DMS53 treated with DMSO at 0.1 percent for 48 hours (cell line): ENCODE measurements around the gene NUTF2.
"Not testable (repeated sequence)": the region's sequence is repeated elsewhere in the genome, so short reads cannot be mapped to it uniquely, and the experiment has no call there.

Experiments
- DNase-seq: peaks from one replicate; lab custom pipeline; 2025; ENCODE audit not compliant: unreplicated experiment; lab: John Stamatoyannopoulos, UW

Gene NUTF2

DNA sequence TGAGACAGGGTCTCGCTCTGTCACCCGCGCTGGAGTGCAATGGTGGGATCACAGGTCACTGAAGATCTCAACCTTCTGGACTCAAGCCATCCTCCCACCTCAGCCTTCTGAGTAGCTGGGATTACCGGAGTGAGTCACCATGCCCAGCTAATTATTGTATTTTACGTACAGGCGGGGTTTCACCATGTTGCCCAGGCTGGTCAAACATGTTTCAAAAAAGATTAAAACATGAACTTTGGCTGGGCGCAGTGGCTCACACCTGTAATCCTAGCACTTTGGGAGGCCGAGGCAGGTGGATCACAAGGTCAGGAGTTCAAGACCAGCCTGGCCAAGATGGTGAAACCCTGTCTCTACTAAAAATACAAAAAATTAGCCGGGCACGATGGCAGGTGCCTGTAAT, 9.5 kb upstream of the NUTF2 start:
- DNase-seq: not testable (repeated sequence)

DNA sequence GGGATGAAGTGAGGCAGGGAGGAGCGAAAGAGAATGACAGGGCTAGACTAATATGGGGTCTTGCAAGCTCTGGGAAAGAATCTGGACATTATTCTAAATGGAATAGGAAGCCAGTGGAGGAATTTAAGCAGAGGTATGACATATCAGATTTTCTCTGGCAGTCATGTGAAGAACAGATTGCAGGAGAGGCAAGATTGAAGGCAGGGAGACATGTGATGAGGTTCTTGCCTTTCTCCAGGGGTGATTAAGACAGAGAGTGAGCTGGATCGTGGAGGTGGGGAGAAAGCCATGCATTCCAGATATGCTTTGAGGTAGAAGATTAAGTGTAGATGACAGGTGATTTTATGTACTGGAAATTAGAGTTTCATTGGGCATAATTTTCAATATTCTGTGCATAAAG, 8.9 kb upstream of the NUTF2 start:
- no peak for DNase-seq

DNA sequence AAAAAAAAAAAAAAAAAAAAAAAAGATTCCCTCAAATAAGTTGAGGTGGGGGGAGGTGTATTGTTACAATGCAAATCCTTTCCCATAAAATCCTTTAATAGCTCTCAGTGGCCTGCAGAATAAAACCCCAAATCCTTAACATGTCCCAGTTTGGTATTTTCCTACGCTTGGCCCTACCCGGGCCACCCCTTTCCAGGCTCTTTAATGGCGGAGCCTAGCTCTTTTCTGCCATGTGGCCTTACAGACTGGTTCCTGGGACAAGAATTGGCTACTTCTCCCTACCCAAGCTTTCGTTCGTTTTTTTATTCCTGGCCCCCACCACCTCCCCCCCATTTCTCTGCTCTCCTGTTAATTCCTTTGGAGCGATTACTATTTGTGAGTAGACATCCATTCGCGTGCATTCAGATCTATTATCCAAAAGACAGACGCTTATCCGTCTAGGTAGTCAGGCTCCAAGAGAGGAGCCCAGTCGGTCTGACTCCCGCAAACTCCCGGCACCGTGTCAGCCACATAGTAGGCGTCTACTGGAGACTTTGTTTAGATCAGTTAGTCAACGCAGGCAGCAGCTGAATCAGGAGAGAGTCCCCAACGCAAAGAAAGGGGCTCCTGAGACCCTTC, 5.4 kb upstream of the NUTF2 start:
- no peak for DNase-seq

DNA sequence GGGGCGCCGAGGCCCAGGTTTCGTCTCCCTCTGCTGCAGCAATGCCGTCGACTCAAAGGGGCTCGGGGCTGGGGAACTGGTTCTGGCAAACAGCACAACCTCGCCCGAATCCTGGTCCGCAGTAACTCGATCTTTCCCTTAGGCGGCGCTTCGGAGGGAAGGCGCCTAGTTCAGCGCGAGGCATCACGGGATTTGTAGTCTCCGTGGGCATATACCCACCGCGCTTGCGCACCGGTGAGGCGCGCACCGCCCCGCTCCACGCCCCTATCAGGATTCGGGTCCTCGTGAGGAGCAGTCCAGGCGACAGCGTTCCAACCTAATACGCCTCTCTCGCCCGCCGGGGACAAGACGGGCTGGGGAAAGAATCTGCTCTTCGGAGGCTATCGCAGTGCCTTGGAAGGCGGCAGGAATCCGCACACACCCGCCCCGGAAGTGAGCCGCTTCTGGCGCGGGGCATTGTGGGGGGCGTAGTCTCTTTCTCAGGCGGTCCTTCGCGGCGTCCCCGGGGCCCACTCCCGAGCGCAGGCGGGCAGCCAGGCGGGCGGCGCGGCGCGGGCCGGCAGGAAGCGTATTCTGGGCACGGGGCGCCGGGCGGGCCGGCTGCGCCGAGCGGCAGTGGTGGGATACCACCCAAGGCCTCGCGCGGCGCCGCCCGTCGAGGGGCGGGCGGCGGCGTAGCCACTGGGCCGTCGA, 4.8 kb upstream of the NUTF2 start, which contains the start of gene THAP11:
TSS of gene THAP11 (plus strand) at position 505 of the 693 bp plus-strand sequence. CDS start 235 bp downstream, outside the sequence.
- DNase-seq: peak; percentile 81

DNA sequence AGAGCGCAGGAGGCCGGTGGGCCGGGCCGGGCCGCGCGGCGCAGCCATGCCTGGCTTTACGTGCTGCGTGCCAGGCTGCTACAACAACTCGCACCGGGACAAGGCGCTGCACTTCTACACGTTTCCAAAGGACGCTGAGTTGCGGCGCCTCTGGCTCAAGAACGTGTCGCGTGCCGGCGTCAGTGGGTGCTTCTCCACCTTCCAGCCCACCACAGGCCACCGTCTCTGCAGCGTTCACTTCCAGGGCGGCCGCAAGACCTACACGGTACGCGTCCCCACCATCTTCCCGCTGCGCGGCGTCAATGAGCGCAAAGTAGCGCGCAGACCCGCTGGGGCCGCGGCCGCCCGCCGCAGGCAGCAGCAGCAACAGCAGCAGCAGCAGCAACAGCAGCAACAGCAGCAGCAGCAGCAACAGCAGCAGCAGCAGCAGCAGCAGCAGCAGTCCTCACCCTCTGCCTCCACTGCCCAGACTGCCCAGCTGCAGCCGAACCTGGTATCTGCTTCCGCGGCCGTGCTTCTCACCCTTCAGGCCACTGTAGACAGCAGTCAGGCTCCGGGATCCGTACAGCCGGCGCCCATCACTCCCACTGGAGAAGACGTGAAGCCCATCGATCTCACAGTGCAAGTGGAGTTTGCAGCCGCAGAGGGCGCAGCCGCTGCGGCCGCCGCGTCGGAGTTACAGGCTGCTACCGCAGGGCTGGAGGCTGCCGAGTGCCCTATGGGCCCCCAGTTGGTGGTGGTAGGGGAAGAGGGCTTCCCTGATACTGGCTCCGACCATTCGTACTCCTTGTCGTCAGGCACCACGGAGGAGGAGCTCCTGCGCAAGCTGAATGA, 4.0 kb upstream of the NUTF2 start:
- peak; percentile 4 for DNase-seq

DNA sequence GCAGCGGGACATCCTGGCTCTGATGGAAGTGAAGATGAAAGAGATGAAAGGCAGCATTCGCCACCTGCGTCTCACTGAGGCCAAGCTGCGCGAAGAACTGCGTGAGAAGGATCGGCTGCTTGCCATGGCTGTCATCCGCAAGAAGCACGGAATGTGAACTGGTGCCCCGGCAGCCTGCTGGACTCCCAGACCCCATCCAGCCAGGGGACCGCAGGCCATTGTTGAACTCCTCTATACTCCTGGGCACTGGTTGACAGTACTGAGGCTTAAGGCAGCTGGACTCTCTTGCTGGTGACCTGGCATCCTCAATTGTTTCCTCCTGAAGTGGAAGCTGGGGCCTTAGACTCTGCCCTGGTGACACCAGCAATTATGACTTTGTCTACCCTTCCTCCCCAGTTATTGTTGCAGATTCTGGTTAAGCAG, 3.4 kb upstream of the NUTF2 start:
- DNase-seq: no peak

DNA sequence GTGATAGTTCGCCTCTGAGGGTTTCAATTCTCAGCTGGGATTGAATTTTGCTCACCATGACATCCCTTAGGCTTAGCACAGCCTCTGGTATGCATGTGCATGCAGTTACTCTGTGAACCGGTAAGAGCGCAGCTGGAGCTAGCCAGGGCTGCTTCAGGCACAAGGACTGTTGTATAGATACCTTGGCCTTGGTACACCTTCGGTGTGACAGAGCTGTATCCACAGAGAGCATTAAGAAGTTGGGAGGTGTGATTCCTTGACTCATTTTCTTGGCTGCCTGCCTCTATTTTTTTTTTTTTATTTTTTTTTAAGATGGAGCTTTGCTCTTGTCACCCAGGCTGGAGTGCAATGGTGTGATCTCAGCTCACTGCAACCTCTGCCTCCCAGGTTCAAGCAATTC, 2.2 kb upstream of the NUTF2 start:
- DNase-seq: no peak

DNA sequence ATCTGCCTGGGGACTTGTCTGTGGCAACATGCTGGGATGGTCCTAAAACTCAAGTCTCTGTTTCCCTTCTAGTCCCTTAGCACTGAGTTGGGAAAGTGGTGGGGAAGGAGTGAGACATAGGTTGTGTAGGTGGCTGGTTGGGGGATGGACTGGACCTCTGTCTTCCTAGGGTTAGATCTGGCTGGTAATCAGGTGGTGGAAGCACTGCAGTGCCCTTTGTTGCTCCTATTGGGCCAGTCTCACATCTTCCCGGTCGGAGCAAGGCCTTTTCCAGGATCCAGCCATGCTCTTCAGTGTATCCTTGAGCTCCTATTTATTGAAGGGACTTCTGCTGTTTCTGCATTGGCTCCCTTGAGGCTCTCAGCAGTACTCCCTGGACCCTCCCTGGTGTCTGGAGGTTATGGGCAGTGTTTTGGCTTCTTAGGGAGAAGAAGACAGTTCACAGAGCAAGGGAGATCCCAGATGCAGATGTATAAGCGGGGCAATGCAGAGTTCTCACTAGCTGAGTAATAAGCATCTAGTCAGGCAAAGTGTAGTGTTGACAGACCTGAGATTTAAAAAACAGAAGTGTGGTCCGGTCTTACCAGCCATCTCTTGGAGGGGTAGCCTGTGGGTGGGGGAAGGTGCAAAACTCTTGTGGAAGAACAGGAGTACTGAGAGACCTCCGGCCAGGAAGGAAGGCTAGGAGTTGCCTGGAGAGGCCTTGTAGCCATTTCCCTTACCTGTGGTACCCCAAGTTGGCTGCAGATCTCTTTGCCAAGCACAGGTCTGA, 1.3 kb upstream of the NUTF2 start:
- DNase-seq: no peak

DNA sequence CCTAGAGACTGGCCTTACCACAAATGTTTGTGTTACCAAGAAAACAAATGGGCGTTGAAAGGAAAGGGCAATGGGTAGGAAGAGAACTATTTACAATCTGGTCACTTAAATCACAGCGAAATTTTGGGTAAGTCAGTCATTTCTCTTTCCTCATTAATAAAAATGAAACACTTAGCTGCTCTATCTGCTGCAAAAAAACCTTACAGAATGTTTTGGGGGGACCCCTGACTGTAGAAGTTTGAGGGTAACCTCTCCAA, 742 bp upstream of the NUTF2 start:
- DNase-seq: no peak

DNA sequence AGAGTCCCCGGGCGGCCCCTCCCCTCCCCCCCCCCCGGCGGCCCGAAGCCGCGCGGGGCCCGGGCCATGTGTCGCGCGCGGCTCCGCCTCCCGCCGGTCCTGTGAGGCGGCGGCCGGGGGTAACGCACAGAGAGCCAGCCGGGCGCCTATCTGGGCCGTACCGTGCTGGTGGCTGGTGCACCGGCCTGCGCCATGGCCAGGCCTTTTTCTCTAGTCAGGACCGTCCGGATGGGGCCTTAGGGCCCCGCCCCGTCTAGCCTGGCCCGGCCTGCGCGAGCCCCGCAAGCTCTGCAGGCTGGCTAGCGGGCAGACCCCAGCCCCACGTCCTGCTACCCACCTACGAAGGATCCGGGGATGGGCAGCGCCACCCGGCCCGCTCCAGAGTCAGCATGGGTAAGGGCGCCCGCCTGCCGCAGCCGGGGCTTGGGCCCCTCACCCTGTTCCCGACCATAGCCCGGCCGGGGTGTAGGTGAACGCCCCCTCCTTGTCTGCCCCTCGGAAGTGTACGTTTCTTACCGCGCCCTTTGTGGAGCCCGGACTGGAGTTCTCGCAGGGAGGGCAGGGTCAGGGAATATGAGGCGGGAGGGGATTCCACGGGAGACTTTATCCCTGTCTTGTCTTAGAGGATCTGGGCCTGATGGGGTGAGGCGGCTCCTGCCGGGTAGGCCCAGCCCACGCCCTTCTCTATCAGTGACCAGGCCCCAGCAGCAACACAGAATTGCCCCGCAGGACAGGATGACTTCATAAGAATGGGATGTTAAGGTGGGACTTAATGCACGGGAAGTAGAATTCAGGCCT, 530 bp downstream of the NUTF2 start, which contains the start of gene CENPT:
TSS of gene CENPT (minus strand) at position 630 of the 798 bp plus-strand sequence. CDS start 13,834 bp downstream, outside the sequence.
- no peak for DNase-seq

DNA sequence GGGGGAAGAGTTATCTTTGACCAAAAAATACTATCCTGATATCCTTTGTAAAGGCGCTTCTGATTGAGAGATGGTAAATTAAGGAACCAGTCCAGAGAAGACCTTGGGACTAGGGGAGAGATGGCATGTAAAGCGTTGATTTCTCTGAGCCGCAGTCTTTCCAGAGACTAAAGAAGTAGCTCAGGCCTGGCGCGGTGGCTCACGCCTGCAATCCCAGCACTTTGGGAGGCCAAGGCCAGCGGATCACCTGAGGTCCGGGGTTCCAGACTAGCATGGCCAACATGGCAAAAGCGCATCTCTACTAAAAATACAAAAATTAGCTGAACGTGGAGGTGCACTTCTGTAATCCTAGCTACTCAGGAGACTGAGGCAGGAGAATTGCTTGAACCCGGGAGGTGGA, 1.4 kb downstream of the NUTF2 start:
- DNase-seq: no peak

DNA sequence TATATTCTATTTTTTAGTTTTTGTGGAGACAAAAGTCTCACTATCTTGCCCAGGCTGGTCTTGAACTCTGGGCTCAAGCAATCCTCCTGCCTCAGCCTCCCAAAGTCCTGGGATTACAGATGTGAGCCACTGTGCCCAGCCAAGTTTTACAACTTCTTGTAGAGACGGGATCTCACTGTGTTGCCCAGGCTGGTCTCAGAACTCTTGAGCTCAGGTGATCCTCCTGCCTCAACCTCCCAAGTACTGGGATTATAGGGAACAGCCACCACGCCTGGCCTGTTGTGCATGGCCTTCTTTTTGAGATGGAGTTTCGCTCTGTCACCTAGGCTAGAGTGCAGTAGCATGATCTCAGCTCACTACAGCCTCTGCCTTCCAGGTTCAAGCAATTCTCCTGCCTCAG, 6.9 kb downstream of the NUTF2 start:
- no peak for DNase-seq

DNA sequence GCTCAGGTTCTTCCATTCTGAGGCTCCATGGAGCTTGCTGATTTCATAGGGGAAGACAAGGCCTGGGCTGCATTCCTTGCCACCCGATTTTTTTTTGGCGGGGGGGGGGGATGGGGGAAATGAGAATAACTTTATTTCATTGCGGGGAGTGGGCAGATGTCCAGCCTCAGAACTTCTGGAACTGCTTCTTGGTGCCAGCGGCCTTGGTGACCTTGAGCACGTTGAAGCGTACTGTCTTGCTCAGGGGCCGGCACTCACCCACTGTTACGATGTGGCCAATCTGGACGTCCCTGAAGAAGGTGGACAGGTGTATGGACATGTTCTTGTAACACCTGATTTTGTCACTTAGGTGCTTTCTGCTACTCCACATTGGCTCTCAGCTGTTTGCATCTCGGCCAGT, 9.1 kb downstream of the NUTF2 start:
- no peak for DNase-seq

DNA sequence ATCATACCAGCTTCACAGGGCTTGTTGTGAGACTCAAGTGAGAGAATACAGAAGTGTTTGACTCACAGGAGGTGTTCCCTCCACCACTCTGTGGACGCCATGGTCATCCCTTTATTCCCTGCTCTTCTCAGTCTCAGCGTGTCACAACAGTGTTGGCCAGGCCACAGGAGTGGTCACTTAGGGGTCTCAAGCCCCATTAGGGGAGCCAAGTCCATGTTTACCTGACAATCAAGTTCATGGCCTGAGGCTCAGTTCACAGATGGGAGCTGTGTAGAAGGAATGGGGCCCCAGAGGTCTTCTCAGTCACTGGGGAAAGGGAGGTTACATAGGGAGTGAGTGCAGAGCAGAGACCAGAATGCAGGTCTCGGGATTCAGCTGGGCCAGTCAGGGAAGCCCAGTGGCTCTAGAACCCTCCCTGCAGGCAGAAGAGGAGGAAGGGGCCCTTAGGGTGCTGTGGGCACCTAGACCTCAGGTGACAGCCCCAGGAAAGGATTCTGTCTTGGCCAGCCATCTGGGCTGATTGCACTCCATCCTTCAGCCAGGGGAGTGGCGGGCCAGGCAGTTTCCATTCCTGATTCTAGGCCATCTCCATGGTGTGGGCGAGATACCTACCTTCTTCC, 10.3 kb downstream of the NUTF2 start:
- DNase-seq: no peak

DNA sequence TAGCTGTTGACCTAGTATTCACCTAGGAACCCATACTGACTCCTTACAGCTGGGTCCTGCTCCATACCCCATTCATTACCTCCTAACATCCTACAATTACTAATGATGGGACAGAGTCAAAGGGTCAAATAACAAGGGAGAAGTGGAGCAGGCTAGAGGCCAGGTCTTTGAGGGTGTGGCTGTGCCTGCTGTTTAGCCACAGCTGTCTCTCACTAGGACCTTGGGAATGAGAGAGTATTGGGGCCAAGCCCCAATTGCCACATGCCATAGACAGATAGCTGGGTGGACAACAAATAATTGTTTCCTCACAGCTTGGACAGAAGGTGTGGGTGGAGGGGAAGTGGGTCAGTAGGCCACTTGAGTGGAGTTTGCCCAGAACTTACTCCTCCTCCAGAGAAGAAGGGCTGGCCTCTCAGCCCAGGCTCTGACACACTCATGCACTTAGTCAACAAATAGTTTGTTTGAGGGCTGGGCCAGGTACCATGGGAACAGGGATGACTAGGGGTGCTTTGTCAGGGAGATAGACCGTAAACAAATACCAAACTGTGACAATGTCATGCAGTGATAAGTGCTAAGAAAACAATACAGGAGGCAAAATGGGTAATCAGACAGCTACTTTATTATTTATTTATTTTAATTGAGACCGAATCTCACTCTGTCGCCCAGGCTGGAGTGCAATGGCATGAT, 11.0 kb downstream of the NUTF2 start:
- DNase-seq: peak; percentile 88

DNA sequence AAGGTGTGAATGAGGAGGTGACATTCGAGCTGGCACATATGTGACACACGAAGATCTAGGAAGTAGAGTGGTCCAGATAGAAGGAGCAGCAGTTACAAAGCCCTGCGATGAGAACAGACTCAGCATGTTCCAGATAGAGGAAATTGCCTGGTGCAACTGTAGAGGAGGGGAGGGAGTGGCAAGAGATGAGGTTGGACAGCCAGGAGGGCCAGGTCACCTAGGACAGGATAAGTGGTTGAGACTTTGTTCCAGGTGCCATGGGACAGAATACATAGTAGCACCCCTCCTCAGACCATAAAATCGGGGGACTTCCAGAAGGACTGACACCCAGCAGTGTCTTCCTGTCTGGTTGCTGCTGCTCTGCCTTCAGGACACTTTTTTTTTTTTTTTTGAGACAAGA, 11.8 kb downstream of the NUTF2 start:
- DNase-seq: no peak

DNA sequence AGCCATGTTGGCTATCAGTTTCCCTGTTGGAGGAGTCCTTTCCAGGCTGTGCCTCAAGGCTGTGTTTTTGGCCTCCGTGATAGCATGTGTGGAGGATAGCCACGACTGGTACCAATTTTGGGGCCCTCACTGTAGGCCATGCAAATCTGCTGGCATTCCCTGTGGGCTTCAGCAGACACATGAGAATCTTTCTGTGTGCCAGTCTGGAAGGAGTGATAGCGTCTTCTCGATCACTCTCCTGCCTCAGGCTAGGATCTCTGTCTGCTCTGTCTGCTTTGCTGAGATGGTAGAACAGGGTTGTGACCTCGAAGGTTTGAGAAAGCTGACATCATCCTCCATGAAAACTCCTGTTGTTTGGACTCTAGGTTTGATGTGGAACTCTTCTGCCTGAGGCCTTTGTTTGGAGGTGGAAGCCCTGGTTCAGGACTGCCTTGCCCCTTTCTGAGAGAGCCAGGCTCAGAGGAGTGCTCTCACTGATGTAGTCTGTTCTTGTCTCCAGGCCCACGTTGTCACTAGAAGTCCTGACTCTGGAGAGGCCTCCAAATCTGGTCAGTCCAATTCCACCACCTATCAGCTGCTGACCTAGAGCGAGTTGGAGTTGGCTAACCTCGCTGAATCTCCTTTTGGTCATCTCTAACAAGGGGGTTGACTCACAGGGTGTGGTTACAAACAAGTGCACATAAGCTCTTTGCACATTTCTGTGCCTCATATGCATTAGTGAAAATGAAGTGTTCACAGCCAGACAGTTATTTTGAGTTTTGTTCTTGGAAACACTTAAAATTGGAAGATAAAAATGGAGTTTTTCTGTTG, 14.1 kb downstream of the NUTF2 start:
- DNase-seq: no peak

DNA sequence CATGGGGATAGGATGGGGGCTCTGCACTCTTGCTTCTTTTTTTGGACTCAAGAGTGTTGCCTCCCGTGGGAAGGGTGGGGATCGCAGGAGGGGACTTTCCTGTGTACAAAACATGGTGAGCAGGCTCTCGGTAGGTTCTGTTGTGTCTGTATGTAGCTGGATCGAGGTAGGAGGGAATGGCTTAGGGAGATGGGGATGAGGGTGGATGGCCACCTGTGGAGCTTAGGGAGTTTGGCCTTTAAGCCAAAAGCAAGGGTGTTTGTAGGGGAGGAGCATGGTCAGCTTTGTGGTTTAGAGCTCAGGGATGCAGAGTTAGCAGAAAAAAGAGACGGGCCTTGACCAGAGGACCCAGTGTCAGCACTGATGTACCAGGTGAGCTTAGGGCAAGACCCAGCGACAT, 15.1 kb downstream of the NUTF2 start:
- DNase-seq: no peak
